Caki2 (cell line): ENCODE data around the gene DNM1. TPM values are rescaled to one million over a fixed set of nuclear protein-coding genes. Genes with fewer than 3 reads are reported as not detected.
"Not testable (repeated sequence)": the region's sequence is repeated elsewhere in the genome, so short reads cannot be mapped to it uniquely, and the experiment has no call there.

ENCODE experiments used
- DNase-seq: peaks from one replicate; pipeline ENCODE4 v3.0.0-alpha.2; 2015; ENCODE audit warnings: low read depth
- in situ Hi-C: cut with HindIII; loops from 2 replicates; pipeline ENCODE4 v1.10.0; 2016; ENCODE audit warnings: low sequenced_read_pairs, low pct_unique_long_range_greater_than_20kb, mixed read lengths
- total RNA-seq: library from RNA; depleted of rRNA; stranded (reverse); fragments of >200 nt; shearing (Covaris generic); gene quantifications from 2 replicates; pipeline ENCODE4 v1.2.3, GENCODE V29; 2014; ENCODE audit warnings: low replicate concordance

DNM1 gene
- total RNA-seq, 1 experiment from 2014 or later: 22.3 TPM

DNA sequence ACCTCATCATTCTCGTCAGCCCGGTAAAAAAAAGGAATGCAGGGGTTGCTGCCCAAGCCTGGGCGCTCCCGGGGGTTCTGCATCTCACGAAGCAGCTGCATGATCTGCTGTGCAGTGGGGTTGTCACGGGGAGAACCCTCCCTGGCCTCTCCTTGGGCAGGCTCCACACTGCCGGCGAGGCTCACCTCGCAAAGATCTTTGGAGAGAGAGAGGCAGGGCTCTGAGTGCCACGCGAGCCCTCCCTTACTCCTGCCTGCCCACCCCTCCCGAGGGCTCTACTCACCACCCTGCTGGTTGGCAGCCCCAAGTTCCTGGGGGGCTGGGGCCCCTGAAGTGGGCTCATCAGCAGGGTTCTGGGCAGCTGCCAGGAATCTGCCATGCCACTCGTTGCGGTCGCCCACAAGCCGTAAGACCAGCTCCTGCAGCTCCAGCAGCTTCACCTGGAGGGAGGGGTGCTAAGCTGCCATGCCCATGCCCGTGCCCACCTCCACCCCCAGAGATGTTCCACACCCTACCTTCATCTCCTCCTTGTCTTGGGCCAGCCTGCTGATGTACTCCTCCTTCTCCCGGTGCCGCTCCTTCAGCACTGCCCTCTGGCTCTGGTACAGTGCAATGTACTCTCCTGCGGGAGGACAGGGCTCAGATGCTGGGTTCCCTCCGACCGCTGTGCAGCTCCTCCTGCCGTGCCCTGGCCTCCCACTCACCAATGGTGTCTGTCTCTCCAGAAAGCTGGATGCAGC is 54.1 kb downstream of the DNM1 start:
- in situ Hi-C loops: no loop called here
- DNase-seq: no peak

DNA sequence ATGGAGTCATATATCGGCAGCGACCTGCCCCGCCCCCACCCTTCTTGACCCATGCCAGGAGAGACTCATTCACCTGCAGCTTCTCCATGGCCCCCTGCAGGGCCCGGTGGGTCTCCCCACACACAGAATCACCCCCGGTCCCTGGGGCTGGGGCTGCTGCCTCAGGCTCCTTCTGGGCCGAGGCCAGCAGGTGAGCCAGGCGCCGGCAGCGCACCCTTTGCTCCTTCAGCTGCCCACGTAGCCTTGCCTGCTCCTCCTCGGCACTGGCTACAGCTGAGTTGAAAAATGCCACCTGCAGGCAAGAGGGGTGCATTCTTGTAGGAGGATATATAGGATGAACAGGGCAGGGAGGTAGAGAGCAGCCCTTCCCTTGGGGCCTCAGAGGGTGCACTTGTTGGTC is 54.7 kb downstream of the DNM1 start:
- no peak for DNase-seq
- in situ Hi-C loops: no loop called here

GRCh38 chr9:128258326-128258725 is 55.1 kb downstream of the DNM1 start:
- no peak for DNase-seq
- in situ Hi-C loops: no loop called here

- in situ Hi-C loops: no loop called here
- no peak for DNase-seq
Observed at GRCh38 chr9:128259156-128259555, 56.0 kb downstream of the DNM1 start.

DNA sequence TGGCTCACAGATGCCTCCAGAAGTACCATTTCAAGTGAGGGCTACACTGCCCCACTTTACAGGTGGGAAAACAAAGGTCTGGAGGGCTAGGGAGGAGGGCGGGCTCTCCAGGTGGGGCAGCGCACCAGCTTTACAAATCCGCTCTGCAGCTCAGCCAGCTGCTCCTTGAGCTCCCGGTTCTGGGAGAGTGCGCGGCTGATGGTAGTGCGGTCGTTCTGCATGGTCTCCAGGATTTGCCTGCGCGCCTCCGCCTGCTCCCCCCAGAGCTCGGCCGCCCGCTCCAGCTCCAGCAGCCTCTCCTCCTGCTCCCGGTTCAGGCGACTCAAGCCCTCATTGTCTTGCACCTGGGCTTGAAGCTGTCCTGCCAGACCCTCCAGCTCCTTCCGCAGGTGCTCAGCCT is 57.2 kb downstream of the DNM1 start:
- no peak for DNase-seq
- in situ Hi-C loops: no loop called here

GRCh38 chr9:128262687-128263086 is 59.5 kb downstream of the DNM1 start:
- in situ Hi-C loops: no loop called here
- no peak for DNase-seq

- in situ Hi-C loops: no loop called here
- no peak for DNase-seq
Observed at GRCh38 chr9:128265348-128265847, 62.2 kb downstream of the DNM1 start.

- DNase-seq: no peak
- in situ Hi-C loops: no loop called here
Observed at GRCh38 chr9:128266868-128267590, 63.9 kb downstream of the DNM1 start.

- no peak for DNase-seq
- in situ Hi-C loops: no loop called here
Observed at GRCh38 chr9:128271112-128271511, 67.9 kb downstream of the DNM1 start.

GRCh38 chr9:128271512-128271911 is 68.3 kb downstream of the DNM1 start:
- no peak for DNase-seq
- in situ Hi-C loops: no loop called here

DNA sequence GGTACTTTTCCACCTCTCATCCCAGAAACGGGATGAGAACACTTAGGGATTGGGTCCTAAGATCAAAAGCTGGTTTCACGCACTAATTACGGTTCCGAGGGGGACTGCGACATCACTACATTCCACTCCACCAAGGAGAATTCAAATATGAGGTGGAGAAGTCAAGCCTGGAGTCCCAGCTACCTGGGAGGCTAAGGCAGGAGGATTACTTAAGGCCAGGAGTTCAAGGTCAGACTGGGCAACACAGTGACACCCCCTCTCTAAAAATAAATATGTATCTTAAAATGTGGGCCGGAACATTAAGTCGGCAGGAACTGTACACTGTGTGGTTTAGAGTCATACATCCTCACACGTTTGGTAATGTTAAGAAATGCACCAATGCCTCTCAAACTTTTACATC is 71.1 kb downstream of the DNM1 start:
- in situ Hi-C loops: no loop called here

GRCh38 chr9:128275198-128276007 is 72.2 kb downstream of the DNM1 start, which contains the start of gene GOLGA2:
Gene GOLGA2 (minus strand): TSS chr9:128276007. CDS start chr9:128275976, 31 bp downstream.
- no peak for DNase-seq
- in situ Hi-C loops: no loop called here

More for the DNA sequence above, 71.1 kb downstream of the DNM1 start:
- DNase-seq: no peak

GRCh38 chr9:128276008-128276573 is 72.9 kb downstream of the DNM1 start, which contains the start of gene SWI5:
Gene SWI5 (plus strand): TSS chr9:128276276.
- in situ Hi-C loops: no loop called here
- DNase-seq: peak; percentile 97

DNA sequence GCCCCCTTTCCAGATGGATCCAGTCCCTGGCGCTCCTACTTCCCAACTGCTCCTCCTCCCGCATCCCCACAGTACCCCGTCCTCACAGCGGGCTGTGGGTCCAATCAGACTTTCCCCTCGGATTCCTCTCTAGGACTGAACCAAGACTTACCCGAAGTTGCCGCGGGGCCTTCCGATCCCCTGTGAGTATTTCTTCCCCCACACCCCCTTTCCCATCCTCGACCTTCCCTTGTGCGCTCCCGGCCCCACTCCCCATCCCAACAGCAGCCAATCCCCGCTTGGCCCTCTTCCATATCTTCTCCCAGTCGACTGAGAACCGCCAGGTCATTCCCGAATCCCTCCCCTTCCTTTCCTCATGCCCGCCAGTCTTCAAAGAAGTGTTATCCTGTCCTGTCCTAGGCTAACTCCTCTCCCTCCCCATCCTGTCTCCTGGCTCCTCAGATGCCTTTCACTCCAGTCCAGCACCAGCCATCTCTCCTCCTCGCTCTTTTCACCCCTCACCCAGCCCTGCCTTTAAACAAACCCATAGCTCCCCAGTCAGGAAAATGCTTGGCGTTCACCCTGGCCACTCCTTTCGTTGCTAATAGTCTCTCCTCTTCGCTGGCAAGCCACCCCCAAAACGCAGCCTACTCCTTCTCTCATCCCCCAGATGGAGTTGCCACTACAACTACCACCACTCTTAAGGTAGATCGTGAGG is 73.5 kb downstream of the DNM1 start:
- in situ Hi-C loops: no loop called here

GRCh38 chr9:128279088-128280073 is 76.2 kb downstream of the DNM1 start:
- in situ Hi-C loops: not testable (repeated sequence)
- DNase-seq: peak; percentile 66

More for the DNA sequence above, 73.5 kb downstream of the DNM1 start:
- DNase-seq: peak; percentile 38

DNA sequence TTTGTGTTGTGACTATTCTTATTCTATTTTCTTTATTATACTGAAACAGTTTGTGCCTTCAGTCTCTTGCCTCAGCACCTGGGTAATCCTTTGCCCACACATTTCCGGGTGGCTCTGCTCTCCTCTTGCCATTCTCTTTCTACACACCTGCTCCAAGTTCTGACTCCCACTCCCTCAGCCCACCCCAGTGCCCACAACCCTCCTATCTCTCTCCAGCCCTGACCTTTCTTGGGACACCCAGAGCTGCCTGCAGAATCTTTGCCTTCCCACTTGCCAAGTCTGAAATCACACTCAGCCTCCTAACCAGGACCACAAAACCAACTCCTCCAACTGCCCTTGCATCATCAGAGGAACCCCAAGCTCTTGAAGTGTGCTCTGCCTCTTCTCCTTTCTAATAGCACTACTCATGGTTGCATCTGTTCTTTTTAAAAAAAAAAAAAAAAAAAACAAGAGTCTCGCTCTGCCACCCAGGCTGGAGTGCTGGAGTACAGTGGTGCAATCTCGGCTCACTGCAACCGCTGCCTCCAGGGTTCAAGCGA is 77.0 kb downstream of the DNM1 start:
- no peak for DNase-seq
- in situ Hi-C loops: no loop called here
